Stimulated activated CD4-positive, alpha-beta T cell treated with anti-CD3 and anti-CD28 coated beads, TNF-alpha, amount 100 ng/mL, for 1 hour (primary cell): ENCODE measurements around the gene MRM2.
A peak's percentile ranks its signal among the peaks of the same experiment; 100 is the strongest.

Experiments
- DNase-seq, 3 donors: peaks; one replicate each; pipeline ENCODE4 v3.0.0-alpha.2; 2020; ENCODE audit warnings: low read depth in 3 of 3, low spot score in 1 of 3

MRM2 gene

GRCh38 chr7:2248984-2249694 is 7.1 kb upstream of the MRM2 start:
- no peak for DNase-seq

DNA sequence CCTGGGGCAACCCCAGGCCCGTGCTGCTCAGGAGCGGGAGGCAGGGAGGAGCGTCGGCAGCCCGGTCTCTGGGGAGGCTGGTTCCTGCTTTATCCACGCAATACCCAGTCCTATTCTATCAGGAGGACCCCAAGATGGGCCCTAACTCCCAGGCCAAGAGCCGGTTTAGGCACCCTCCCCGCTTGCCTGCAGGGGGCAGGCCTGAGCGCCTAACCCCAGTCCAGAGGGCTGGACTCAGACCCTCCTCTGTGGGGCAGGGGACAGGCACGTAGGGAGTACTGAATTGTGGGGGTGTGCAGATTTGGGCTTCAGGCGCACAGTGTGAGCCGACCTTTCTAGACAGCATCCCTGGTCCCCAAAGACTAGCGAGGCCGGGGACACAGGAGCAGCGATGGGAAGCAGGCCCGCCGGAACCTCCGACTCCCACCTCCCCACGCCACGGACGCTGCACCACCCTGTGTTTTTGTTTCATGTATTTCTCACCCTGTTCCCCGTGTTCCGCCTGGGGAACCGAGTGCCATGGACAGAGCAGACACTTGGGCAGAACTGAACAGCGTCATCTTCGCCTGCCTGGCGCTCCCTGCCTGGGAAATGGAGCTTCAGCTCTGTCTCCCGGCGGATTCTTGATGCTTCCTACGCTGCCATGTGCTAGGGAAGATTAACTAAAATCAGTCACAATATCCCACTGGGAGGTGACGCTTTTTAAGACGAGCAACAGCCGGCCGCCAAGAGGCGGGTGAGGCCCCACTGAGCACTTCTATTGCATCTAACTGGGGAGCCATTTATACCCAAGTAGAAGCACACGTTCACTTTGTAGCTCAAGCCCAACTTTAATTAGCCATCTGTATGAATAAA is 5.4 kb upstream of the MRM2 start:
- DNase-seq = no peak

GRCh38 chr7:2245883-2246675 is 4.1 kb upstream of the MRM2 start:
- no peak for DNase-seq

- DNase-seq = no peak
These were observed 2.5 kb upstream of the MRM2 start for GRCh38 chr7:2244404-2244995.

DNA sequence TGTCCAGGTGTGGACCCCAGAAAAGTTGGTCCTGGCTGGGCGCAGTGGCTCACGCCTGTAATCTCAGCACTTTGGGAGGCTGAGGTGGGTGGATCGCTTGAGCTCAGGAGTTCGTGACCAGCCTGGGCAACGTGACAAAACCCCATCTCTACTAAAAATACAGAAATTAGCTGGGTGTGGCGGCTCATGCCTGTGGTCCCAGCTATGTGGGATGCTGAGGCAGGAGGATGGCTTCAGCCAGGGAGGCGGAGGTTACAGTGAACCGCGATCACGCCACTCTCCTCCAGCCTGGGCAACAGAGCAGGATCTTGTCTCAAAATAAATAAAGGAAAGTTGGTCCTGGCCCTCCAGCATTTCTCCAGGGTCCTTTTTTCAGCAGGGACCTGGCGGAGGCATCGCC is 1.5 kb upstream of the MRM2 start:
- DNase-seq = no peak

DNA sequence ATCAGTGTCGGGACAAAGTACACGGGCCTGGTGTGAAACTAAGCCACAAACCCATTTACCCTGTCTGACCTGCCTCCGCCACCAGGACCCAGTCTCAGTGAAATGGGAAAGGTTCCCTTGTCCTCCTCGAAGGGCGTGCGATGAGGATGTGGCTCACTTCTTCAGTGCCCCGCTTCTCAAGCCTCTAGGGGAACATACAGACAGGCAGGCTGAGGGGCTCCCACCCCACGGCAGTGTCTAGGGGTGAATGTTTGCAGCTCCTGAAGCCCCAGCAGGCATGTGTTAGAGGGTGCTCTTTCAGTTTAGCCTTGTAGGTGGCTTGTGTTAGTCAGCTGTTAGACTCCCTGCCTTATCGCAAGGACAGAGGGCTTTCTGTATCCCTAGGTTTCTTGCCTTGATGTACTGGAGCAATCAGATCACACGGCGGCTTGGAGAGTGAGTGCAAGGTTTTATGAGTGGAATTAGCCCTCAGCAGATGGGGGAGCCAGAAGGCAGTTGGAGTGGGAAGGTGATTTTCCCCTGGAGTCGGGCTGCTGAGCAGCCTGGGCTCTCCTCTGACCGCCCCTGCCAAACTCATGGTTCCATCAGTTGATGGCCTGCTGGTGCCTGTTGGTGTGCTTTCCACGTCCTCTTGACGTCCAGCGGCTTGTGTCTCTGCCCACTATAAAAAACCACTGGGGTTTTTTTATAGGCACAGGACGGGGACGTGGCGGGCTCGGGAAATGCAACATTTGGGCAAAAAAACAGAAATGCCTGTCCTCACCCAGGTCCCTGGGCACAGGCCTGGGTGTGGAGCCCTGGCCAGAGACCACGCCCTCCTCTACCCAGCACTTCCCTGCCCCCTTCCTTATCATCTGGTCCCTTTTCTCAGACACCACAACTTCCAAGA is 780 bp upstream of the MRM2 start:
- DNase-seq = no peak

- DNase-seq = no peak
These were observed 2.8 kb downstream of the MRM2 start for GRCh38 chr7:2239242-2239641.

GRCh38 chr7:2237109-2237602 is 4.8 kb downstream of the MRM2 start:
- no peak for DNase-seq

DNA sequence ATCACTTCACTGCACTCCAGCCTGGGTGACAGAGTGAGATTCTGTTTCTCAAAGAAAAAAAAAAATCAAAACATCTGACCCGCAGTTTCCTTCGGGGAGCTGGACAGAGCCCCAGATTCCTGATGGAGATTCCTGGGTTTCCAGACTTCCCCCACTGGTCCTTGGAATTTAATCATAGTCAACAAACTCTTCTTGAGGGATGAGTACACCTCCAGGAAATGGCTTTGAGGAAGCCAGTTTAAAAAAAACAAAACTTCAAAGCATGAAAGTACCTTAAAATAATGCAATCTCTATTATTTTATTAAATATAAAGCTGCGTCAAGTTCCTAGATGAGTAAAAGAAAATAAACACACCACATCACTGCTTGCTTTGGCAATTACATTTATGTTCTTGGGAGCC is 8.1 kb downstream of the MRM2 start:
- no peak for DNase-seq

- DNase-seq = peak; percentile 69 to 81 (median 73)
These were observed 9.1 kb downstream of the MRM2 start, which contains the start of gene MAD1L1 for GRCh38 chr7:2232766-2233520. Gene MAD1L1 (minus strand): TSS chr7:2232945. CDS start chr7:2230133, 2,812 bp downstream.

DNA sequence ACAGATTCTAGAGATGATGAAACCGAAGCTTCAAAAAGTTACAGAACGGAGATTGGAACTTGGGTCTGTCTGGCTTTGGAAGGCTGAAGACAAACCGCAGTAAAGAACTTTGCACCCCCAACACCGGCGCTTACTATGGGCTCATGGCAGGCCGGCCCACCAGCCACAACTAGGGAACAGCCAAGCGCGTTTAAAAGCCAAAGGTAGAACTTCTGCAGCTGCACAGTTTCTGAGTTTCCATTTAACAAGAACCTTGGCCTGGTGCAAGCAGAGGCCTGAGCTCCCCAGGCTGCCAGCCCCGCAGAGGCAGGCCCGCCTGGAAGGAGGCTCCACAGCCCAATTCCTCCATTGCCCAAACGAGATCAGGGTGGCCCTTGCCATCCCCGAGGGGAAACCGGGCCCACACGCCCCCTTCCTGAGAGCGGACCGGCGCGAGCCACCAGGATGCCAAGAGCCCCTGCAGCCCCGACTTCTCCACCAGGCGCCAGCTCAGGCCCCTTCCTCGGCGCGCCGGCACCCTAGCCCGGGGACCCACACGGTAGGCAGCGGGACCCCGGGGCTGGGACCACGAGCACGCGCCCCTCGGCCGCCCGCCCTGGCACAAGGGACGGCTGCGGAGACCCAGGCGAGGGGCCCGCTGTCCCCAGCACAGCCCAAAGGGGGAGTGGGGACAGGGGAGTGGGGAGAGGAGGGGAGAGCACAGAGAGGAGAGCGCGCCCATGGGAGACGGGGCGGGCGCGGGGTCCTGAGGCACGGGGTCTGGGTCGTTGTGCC is 9.8 kb downstream of the MRM2 start:
- no peak for DNase-seq

DNA sequence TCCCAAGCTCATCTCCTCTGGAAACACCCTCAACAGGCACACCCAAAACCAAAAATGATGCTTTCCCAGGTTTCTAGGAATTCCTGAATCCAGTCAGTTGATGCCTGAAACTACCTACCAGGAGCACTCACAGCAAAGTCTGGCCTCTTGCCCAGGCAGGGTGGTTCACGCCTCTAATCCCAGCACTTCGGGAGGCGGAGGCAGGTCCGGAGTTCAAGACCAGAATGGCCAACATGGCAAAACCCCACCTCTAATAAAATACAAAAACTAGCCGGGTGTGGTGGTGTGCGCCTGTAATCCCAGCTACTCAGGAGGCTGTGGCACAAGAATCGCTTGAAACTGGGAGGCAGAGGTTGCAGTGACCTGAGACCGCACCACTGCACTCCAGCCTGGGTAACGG is 11.1 kb downstream of the MRM2 start:
- no peak for DNase-seq

- no peak for DNase-seq
These were observed 11.8 kb downstream of the MRM2 start for GRCh38 chr7:2230226-2230625.

- DNase-seq = no peak
These were observed 12.5 kb downstream of the MRM2 start for GRCh38 chr7:2229467-2229866.

- DNase-seq = no peak
These were observed 13.1 kb downstream of the MRM2 start for GRCh38 chr7:2228921-2229320.

GRCh38 chr7:2227699-2228098 is 14.3 kb downstream of the MRM2 start:
- no peak for DNase-seq

- no peak for DNase-seq
These were observed 16.2 kb downstream of the MRM2 start for GRCh38 chr7:2225830-2226229.

DNA sequence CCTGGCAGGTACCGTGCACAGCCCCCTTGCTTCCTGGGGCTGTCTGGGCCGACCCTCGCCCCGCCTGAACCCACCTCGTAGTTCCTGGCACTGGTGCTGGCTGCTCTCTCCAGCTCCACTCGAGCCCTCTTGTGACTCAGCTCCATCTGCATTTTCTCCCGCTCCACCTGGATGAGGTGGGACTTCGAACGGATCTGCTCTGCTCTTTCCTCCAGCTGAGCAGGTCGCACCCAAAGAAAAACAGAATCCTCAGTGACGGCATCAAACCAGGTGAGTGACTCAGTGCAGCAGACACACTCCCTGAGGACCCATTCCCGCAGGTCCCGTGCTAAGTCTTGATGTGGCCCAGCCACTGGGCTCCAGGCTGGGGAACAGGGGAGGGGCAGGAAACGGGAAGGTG is 16.7 kb downstream of the MRM2 start:
- no peak for DNase-seq

- no peak for DNase-seq
These were observed 17.1 kb downstream of the MRM2 start for GRCh38 chr7:2224934-2225333.
